CD14-positive monocyte (primary cell): ENCODE data around the gene PIP4K2B. TPM values are rescaled to one million over a fixed set of nuclear protein-coding genes. Genes with fewer than 3 reads are reported as not detected.

ENCODE experiments used
- DNase-seq, 3 donors: peaks; one replicate each; pipeline ENCODE4 v3.0.0-alpha.2; 2011 to 2022
- H2AFZ ChIP-seq: 2 replicates; pipeline ENCODE4 v1.6.0; 2012; ENCODE audit warnings: mild to moderate bottlenecking, low read depth, low read length, inconsistent platforms; ENCODE audit not compliant: insufficient read depth, poor library complexity, severe bottlenecking
- H3K27ac ChIP-seq, 2 donors: 1 replicate in 1 of 2; 2 replicates in 1 of 2; pipeline ENCODE4 v1.5.1; 2012 to 2013; ENCODE audit warnings: low read length in 2 of 2, control low read depth in 1 of 2, inconsistent platforms in 1 of 2, low read depth in 1 of 2, mild to moderate bottlenecking in 1 of 2
- H3K27me3 ChIP-seq, 2 donors: one replicate each; pipeline versions ENCODE4 v1.6.0 to v1.6.1; 2011 to 2013; ENCODE audit warnings: low read length in 2 of 2; ENCODE audit not compliant: control insufficient read depth in 2 of 2, insufficient read depth in 2 of 2
- H3K36me3 ChIP-seq, 2 donors: replicated peaks in 1 of 2; 1 replicate in 1 of 2; 2 replicates in 1 of 2; pipeline versions ENCODE4 v1.5.1 to v1.6.1; 2012 to 2013; ENCODE audit warnings: low read length in 2 of 2, control low read depth in 1 of 2, inconsistent platforms in 1 of 2, mild to moderate bottlenecking in 1 of 2; ENCODE audit not compliant: insufficient read depth in 2 of 2, control insufficient read depth in 1 of 2
- H3K4me1 ChIP-seq, 2 donors: 1 replicate in 1 of 2; 2 replicates in 1 of 2; pipeline versions ENCODE4 v1.5.1 to v1.6.1; 2012 to 2013; ENCODE audit warnings: low read length in 2 of 2, control low read depth in 1 of 2, inconsistent platforms in 1 of 2, mild to moderate bottlenecking in 1 of 2, moderate library complexity in 1 of 2; ENCODE audit not compliant: insufficient read depth in 2 of 2, control insufficient read depth in 1 of 2
- H3K4me2 ChIP-seq: replicated peaks from 2 replicates; pipeline ENCODE3; 2012; ENCODE audit warnings: low read length, moderate library complexity, mild to moderate bottlenecking; ENCODE audit not compliant: poor library complexity, severe bottlenecking; ENCODE audit errors: extremely low read depth
- H3K4me3 ChIP-seq, 3 experiments: fragments of 200-600 bp in 1 of 3; sonication (generic) in 1 of 3; replicated peaks in 1 of 3; 1 replicate in 2 of 3; 2 replicates in 1 of 3; pipeline ENCODE4 v1.5.1; 2011 to 2013; ENCODE audit warnings: low read length in 3 of 3, mild to moderate bottlenecking in 3 of 3, control low read depth in 2 of 3, low read depth in 2 of 3, inconsistent platforms in 1 of 3, moderate library complexity in 1 of 3
- H3K79me2 ChIP-seq: 2 replicates; pipeline ENCODE4 v1.6.0; 2012; ENCODE audit warnings: mild to moderate bottlenecking, control low read depth, inconsistent platforms, low read length, moderate library complexity; ENCODE audit not compliant: insufficient read depth
- H3K9ac ChIP-seq: 2 replicates; pipeline ENCODE4 v1.6.0; 2017; ENCODE audit warnings: low read length, mild to moderate bottlenecking; ENCODE audit not compliant: insufficient read depth, poor library complexity, severe bottlenecking
- H3K9me3 ChIP-seq, 2 donors: replicated peaks in 1 of 2; 1 replicate in 1 of 2; 2 replicates in 1 of 2; pipeline versions ENCODE4 v1.5.1 to v1.6.1; 2012 to 2013; ENCODE audit warnings: low read length in 2 of 2, control low read depth in 1 of 2; ENCODE audit not compliant: control insufficient read depth in 1 of 2, insufficient read depth in 1 of 2
- H4K20me1 ChIP-seq: 2 replicates; pipeline ENCODE4 v1.6.0; 2012; ENCODE audit warnings: mild to moderate bottlenecking, low read length, control low read depth, moderate library complexity; ENCODE audit not compliant: insufficient read depth
- H3K27ac Mint-ChIP-seq, 7 donors: one replicate each; pipeline ENCODE4 v1.8.0; 2020; ENCODE audit warnings: mild to moderate bottlenecking in 7 of 7, mixed read lengths in 7 of 7, moderate library complexity in 6 of 7, inconsistent platforms in 2 of 7
- H3K27me3 Mint-ChIP-seq, 3 donors: one replicate each; pipeline ENCODE4 v1.8.0; 2021 to 2022; ENCODE audit warnings: low read depth in 3 of 3, mild to moderate bottlenecking in 3 of 3, mixed read lengths in 3 of 3, moderate library complexity in 3 of 3, inconsistent platforms in 1 of 3
- H3K36me3 Mint-ChIP-seq, 2 donors: one replicate each; pipeline ENCODE4 v1.8.0; 2020; ENCODE audit warnings: mixed read lengths in 2 of 2, inconsistent platforms in 1 of 2, mild to moderate bottlenecking in 1 of 2
- H3K4me1 Mint-ChIP-seq: one replicate; pipeline ENCODE4 v1.8.0; 2020; ENCODE audit warnings: mild to moderate bottlenecking, mixed read lengths
- H3K4me3 Mint-ChIP-seq, 2 donors: one replicate each; pipeline ENCODE4 v1.8.0; 2020; ENCODE audit warnings: mild to moderate bottlenecking in 2 of 2, mixed read lengths in 2 of 2, moderate library complexity in 1 of 2
- H3K9me3 Mint-ChIP-seq, 7 donors: one replicate each; pipeline ENCODE4 v1.8.0; 2020 to 2022; ENCODE audit warnings: mixed read lengths in 7 of 7, mild to moderate bottlenecking in 6 of 7, moderate library complexity in 6 of 7, inconsistent platforms in 2 of 7
- WGBS: methylation state at CpG from one replicate; pipeline ENCODE4 v1.1.5; 2013; ENCODE audit warnings: missing lambda C conversion rate; ENCODE audit not compliant: insufficient coverage; 5-methylcytosine and 5-hydroxymethylcytosine counted together
- intact Hi-C, 2 donors: fragments of 100-400 bp; cut with micrococcal nuclease; formaldehyde crosslinking; loops; one replicate each; pipeline versions ENCODE4 v1.15.0 to v1.15.1; 2023
- polyA plus RNA-seq, 3 donors: library from polyadenylated mRNA; depleted of rRNA in 1 of 3; unstranded in 2 of 3; stranded (reverse) in 1 of 3; fragments of 300-500 nt in 2 of 3; fragments of >200 nt in 1 of 3; fragmentation: Illumina TruSeq in 2 of 3; gene quantifications; 1 replicate in 2 of 3; 2 replicates in 1 of 3; pipeline ENCODE4 v1.2.3, GENCODE V29; 2012 to 2021
- TF ChIP-seq, protein P1 (sequence below): fragments of 200-600 bp; IDR thresholded peaks from one replicate; pipeline ENCODE4 v1.8.0; 2022; ENCODE audit warnings: antibody characterized with exemption, mild to moderate bottlenecking

The PIP4K2B gene
- polyA plus RNA-seq, 3 donors: 4.4 to 20.2 (median 4.6) TPM

GRCh38 chr17:38809828-38810227 is 10.5 kb upstream of the PIP4K2B start:
- no peaks in the 10 kb centered on the region for H3K9me3 ChIP-seq
- H4K20me1 ChIP-seq: no peaks in the 10 kb centered on the region
- H3K4me1 Mint-ChIP-seq: no peaks in the 10 kb centered on the region
- intact Hi-C loops: loop anchor here in 1 of 2 donors (10.0 kb wide), 1 partner anchor 55 kb away; the partner anchor contains the start of gene PSMB3
- H3K79me2 ChIP-seq: no peaks in the 10 kb centered on the region
- no peak overlapping the region for H3K4me3 ChIP-seq
- no peaks in the 10 kb centered on the region for H3K4me1 ChIP-seq
- H3K27me3 Mint-ChIP-seq: no peaks in the 10 kb centered on the region
- H3K9ac ChIP-seq: no peak overlapping the region
- peaks cover 69 to 100% of the 10 kb centered on the region in 2 donors for H3K36me3 Mint-ChIP-seq
- H3K9me3 Mint-ChIP-seq: peaks cover 0 to 2% (median 0%) of the 10 kb centered on the region in 7 donors
- H3K4me2 ChIP-seq: no peak overlapping the region
- H3K4me3 Mint-ChIP-seq: no peak overlapping the region
- peaks cover 74 to 95% of the 10 kb centered on the region in 2 donors for H3K36me3 ChIP-seq
- no peak overlapping the region for H3K27ac ChIP-seq
- TF ChIP-seq, protein P1, sequence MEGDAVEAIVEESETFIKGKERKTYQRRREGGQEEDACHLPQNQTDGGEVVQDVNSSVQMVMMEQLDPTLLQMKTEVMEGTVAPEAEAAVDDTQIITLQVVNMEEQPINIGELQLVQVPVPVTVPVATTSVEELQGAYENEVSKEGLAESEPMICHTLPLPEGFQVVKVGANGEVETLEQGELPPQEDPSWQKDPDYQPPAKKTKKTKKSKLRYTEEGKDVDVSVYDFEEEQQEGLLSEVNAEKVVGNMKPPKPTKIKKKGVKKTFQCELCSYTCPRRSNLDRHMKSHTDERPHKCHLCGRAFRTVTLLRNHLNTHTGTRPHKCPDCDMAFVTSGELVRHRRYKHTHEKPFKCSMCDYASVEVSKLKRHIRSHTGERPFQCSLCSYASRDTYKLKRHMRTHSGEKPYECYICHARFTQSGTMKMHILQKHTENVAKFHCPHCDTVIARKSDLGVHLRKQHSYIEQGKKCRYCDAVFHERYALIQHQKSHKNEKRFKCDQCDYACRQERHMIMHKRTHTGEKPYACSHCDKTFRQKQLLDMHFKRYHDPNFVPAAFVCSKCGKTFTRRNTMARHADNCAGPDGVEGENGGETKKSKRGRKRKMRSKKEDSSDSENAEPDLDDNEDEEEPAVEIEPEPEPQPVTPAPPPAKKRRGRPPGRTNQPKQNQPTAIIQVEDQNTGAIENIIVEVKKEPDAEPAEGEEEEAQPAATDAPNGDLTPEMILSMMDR: no peak
- no peak overlapping the region for H3K27ac Mint-ChIP-seq
- no peak for DNase-seq
- H3K27me3 ChIP-seq: no peaks in the 10 kb centered on the region
- WGBS: 97% methylated on average over 7 of the region's 7 CpGs
- H2AFZ ChIP-seq: no peak overlapping the region

- peaks cover 31% of the 10 kb centered on the region for H4K20me1 ChIP-seq
- Mint-ChIP-seq H3K4me1 (peaks cover 32% of the 10 kb centered on the region), H3K27ac (peak overlapping the region; percentile 76 to 94 (median 90)), H3K4me3 (peak overlapping the region; percentile 82 to 89), H3K36me3 (peaks cover 44 to 50% of the 10 kb centered on the region in 2 donors), H3K9me3 (peaks cover 0 to 1% (median 0%) of the 10 kb centered on the region in 7 donors), H3K27me3 (no peaks in the 10 kb centered on the region)
- peak overlapping the region; percentile 73 for H3K4me2 ChIP-seq
- H3K27me3 ChIP-seq: no peaks in the 10 kb centered on the region
- peak overlapping the region; percentile 95 for H3K9ac ChIP-seq
- no peak for DNase-seq
- peaks cover 32 to 58% of the 10 kb centered on the region in 2 donors for H3K36me3 ChIP-seq
- TF ChIP-seq, protein P1: no peak
- H3K79me2 ChIP-seq: peaks cover 39% of the 10 kb centered on the region
- peaks cover 25 to 27% of the 10 kb centered on the region in 2 donors for H3K4me1 ChIP-seq
- 28% methylated on average over 6 of the region's 14 CpGs for WGBS
- peak overlapping the region; percentile 88 to 93 for H3K27ac ChIP-seq
- H2AFZ ChIP-seq: peak overlapping the region; percentile 69
- intact Hi-C loops: loop anchor here (1.0 to 10.0 kb wide), 3 partner anchors 45 to 98 kb away; partner anchors contain the start of gene PSMB3 (in 2 of the 2)
- H3K4me3 ChIP-seq: peak overlapping the region; percentile 63 to 97 (median 87)
- no peaks in the 10 kb centered on the region for H3K9me3 ChIP-seq
Measured at GRCh38 chr17:38800237-38800760, 943 bp upstream of the PIP4K2B start.
